ENCODE measurements around the gene CABP5.

GRCh38 chr19:48033604-48034003 lies 10.3 kb downstream of the CABP5 start:
- no peak for TF ChIP-seq CTCF (IDR thresholded peaks at IDR 0.05)
- TF ChIP-seq ZFX (IDR thresholded peaks at IDR 0.05; ENCODE audit: borderline replicate concordance), result no peak
